HepG2 (cell line): Measurements from ENCODE around the gene EDC3. TPM values are rescaled to one million over a fixed set of nuclear protein-coding genes. Genes with fewer than 3 reads are reported as not detected.

Source experiments
- FOSL1 ChIP-seq: sonication (generic); formaldehyde crosslinking; IDR thresholded peaks from 2 replicates; pipeline ENCODE4 v1.9.0; 2021; ENCODE audit warnings: missing genetic modification reagents, borderline replicate concordance
- MIXL1 ChIP-seq: IDR thresholded peaks from 2 replicates; pipeline ENCODE4 v1.6.1; 2016
- STAG1 ChIP-seq: sonication (generic); formaldehyde crosslinking; IDR thresholded peaks from 2 replicates; pipeline ENCODE4 v1.4.0; 2020; ENCODE audit warnings: missing genetic modification reagents
- TOPORS ChIP-seq: sonication (generic); formaldehyde crosslinking; IDR thresholded peaks from 2 replicates; pipeline ENCODE4 v1.8.0; 2023; ENCODE audit warnings: mild to moderate bottlenecking, missing genetic modification reagents
- ZNF232 ChIP-seq: sonication (generic); formaldehyde crosslinking; IDR thresholded peaks from 2 replicates; pipeline ENCODE4 v1.4.0; 2020; ENCODE audit warnings: missing genetic modification reagents, borderline replicate concordance
- ZSCAN21 ChIP-seq: sonication (generic); formaldehyde crosslinking; IDR thresholded peaks from 2 replicates; pipeline ENCODE4 v1.8.0; 2022; ENCODE audit warnings: mild to moderate bottlenecking, missing genetic modification reagents, moderate library complexity, borderline replicate concordance
- polyA plus RNA-seq, 8 experiments: library from polyadenylated mRNA; depleted of rRNA in 3 of 8; stranded (reverse) in 7 of 8; unstranded in 1 of 8; fragments of >200 nt; fragmentation: Illumina TruSeq in 4 of 8; extraction: Trizol in 4 of 8; gene quantifications; 2 replicates each; pipeline versions ENCODE4 v1.2.1 to v1.2.3, GENCODE V29; 2011 to 2016; ENCODE audit warnings: low read depth in 4 of 8, missing spikeins in 1 of 8, mixed read lengths in 1 of 8; ENCODE audit not compliant: insufficient read depth in 1 of 8
- total RNA-seq, 5 experiments: library from RNA; depleted of rRNA; stranded (reverse); fragments of >200 nt; fragmentation: Illumina TruSeq; extraction: Trizol; gene quantifications; 2 replicates each; pipeline ENCODE4 v1.2.3, GENCODE V29; 2016; ENCODE audit warnings: low read depth in 1 of 5
- TF ChIP-seq, protein P1 (sequence below): sonication (generic); formaldehyde crosslinking; IDR thresholded peaks from 2 replicates; pipeline ENCODE4 v1.4.0; 2020; ENCODE audit warnings: mild to moderate bottlenecking, missing genetic modification reagents
- TF ChIP-seq, protein P2 (sequence below): sonication (generic); formaldehyde crosslinking; conservative IDR thresholded peaks from 2 replicates; pipeline ENCODE4 v1.4.0; 2020; ENCODE audit warnings: mild to moderate bottlenecking, missing genetic modification reagents, moderate library complexity
- TF ChIP-seq, protein P3 (sequence below): fragments of 450-650 bp; IDR thresholded peaks from 2 replicates; pipeline ENCODE4 v1.6.1; 2017
- TF ChIP-seq, protein P4 (sequence below): sonication (generic); formaldehyde crosslinking; IDR thresholded peaks from 2 replicates; pipeline ENCODE4 v1.8.0; 2022; ENCODE audit warnings: mild to moderate bottlenecking, missing genetic modification reagents, borderline replicate concordance
- TF ChIP-seq, protein P5 (sequence below): sonication (generic); formaldehyde crosslinking; conservative IDR thresholded peaks from 2 replicates; pipeline ENCODE4 v1.4.0; 2020; ENCODE audit warnings: missing genetic modification reagents

Gene EDC3
- total and polyA plus RNA-seq, 2 of the 13 experiments (the other 11 are each of a cell fraction or from before 2014, with no cell fraction given): 17.4 to 32.0 TPM

DNA sequence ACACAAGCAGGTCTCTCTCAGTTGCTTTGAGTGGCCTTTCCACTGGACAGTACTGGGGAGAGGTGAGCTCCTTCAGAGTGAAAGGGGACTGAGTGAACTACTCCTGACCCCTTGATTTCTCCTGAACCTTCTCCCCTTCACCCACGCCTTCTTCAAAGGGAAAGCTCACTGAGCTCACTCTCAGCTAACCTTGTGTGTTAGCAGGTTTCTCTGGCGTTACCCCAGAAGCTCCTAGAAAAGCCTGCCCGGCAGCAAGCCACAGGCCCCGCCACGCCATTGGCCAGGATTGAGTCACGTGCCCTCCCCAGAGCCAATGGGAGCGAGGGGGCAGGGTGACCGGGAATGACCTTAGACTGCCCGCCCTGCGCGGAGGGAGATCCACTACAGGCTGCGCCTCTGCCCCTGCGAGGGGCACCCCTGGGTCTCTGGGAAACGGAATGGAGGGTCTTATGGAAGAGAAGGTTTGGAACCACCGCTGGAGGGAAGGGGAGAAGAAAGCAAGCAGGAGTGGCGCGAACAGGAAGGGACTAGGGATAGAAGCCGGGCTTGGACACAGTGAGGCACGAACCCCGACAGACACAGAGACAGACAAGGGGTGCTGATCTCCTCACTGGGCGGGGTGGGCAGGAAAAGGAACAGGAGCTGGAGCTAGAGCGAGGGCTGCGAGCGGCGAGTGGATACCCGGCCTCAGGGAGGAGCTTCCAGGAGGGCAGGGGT lies 97.5 kb downstream of the EDC3 start (continued):
- TF ChIP-seq, protein P1, sequence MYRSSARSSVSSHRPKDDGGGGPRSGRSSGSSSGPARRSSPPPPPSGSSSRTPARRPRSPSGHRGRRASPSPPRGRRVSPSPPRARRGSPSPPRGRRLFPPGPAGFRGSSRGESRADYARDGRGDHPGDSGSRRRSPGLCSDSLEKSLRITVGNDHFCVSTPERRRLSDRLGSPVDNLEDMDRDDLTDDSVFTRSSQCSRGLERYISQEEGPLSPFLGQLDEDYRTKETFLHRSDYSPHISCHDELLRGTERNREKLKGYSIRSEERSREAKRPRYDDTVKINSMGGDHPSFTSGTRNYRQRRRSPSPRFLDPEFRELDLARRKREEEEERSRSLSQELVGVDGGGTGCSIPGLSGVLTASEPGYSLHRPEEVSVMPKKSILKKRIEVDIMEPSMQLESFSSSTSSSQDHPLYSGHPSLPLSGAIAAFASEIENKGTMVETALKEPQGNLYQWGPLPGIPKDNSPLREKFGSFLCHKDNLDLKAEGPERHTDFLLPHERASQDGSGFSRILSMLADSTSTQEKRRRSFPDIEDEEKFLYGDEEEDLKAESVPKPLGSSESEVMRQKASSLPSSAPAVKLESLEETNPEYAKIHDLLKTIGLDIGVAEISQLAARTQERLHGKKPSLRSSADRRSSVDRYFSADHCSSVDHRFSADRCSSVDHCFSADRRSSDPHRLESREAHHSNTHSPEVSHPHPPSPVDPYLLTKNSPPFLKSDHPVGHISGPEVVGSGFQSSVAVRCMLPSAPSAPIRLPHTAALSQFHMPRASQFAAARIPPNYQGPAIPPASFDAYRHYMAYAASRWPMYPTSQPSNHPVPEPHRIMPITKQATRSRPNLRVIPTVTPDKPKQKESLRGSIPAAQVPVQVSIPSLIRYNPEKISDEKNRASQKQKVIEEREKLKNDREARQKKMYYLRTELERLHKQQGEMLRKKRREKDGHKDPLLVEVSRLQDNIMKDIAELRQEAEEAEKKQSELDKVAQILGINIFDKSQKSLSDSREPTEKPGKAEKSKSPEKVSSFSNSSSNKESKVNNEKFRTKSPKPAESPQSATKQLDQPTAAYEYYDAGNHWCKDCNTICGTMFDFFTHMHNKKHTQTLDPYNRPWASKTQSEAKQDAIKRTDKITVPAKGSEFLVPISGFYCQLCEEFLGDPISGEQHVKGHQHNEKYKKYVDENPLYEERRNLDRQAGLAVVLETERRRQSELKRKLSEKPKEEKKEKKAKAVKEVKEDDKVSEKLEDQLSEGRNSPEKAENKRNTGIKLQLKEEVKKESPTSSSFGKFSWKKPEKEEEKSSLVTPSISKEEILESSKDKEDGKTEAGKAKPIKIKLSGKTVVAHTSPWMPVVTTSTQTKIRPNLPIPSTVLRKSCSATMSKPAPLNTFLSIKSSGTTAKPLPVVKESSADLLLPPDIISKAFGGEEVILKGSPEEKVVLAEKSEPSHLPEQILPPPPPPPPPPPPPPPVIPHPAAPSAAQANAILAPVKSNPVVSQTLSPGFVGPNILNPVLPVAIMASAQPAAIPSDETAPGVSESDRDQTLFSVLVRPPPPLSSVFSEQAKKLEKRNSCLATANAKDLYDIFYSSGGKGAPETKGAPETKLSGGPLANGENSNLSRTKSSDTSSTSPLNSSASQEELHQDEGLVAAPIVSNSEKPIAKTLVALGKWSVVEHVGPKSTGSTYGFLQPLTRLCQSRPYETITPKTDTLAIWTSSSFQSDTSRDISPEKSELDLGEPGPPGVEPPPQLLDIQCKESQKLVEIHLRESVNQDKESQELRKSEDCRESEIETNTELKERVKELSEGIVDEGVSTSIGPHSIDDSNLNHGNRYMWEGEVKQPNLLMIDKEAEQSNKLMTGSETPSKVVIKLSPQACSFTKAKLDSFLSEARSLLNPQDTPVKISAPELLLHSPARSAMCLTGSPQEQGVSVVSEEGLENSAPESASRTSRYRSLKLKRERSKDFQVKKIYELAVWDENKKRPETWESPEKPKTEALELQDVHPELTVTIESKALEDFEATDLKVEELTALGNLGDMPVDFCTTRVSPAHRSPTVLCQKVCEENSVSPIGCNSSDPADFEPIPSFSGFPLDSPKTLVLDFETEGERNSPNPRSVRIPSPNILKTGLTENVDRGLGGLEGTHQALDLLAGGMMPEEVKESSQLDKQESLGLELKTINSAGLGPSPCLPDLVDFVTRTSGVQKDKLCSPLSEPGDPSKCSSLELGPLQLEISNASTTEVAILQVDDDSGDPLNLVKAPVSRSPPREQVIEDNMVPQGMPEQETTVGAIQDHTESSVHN: 0 out of 2 replicates have a peak, but pooled peaks have one; percentile 25
- TF ChIP-seq STAG1 (CRISPR knock-in tag): no peak
- TF ChIP-seq TOPORS: no peak
- no peak for TF ChIP-seq ZSCAN21 (CRISPR knock-in tag)
- no peak for TF ChIP-seq FOSL1 (CRISPR knock-in tag)
- TF ChIP-seq, protein P2, sequence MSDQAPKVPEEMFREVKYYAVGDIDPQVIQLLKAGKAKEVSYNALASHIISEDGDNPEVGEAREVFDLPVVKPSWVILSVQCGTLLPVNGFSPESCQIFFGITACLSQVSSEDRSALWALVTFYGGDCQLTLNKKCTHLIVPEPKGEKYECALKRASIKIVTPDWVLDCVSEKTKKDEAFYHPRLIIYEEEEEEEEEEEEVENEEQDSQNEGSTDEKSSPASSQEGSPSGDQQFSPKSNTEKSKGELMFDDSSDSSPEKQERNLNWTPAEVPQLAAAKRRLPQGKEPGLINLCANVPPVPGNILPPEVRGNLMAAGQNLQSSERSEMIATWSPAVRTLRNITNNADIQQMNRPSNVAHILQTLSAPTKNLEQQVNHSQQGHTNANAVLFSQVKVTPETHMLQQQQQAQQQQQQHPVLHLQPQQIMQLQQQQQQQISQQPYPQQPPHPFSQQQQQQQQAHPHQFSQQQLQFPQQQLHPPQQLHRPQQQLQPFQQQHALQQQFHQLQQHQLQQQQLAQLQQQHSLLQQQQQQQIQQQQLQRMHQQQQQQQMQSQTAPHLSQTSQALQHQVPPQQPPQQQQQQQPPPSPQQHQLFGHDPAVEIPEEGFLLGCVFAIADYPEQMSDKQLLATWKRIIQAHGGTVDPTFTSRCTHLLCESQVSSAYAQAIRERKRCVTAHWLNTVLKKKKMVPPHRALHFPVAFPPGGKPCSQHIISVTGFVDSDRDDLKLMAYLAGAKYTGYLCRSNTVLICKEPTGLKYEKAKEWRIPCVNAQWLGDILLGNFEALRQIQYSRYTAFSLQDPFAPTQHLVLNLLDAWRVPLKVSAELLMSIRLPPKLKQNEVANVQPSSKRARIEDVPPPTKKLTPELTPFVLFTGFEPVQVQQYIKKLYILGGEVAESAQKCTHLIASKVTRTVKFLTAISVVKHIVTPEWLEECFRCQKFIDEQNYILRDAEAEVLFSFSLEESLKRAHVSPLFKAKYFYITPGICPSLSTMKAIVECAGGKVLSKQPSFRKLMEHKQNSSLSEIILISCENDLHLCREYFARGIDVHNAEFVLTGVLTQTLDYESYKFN (CRISPR knock-in tag): peak; percentile 59
- TF ChIP-seq, protein P3, sequence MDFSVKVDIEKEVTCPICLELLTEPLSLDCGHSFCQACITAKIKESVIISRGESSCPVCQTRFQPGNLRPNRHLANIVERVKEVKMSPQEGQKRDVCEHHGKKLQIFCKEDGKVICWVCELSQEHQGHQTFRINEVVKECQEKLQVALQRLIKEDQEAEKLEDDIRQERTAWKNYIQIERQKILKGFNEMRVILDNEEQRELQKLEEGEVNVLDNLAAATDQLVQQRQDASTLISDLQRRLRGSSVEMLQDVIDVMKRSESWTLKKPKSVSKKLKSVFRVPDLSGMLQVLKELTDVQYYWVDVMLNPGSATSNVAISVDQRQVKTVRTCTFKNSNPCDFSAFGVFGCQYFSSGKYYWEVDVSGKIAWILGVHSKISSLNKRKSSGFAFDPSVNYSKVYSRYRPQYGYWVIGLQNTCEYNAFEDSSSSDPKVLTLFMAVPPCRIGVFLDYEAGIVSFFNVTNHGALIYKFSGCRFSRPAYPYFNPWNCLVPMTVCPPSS: no peak
- no peak for TF ChIP-seq ZNF232 (CRISPR knock-in tag)
- TF ChIP-seq, protein P4, sequence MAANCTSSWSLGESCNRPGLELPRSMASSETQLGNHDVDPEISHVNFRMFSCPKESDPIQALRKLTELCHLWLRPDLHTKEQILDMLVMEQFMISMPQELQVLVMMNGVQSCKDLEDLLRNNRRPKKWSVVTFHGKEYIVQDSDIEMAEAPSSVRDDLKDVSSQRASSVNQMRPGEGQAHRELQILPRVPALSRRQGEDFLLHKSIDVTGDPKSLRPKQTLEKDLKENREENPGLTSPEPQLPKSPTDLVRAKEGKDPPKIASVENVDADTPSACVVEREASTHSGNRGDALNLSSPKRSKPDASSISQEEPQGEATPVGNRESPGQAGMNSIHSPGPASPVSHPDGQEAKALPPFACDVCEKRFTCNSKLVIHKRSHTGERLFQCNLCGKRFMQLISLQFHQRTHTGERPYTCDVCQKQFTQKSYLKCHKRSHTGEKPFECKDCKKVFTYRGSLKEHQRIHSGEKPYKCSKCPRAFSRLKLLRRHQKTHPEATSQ (CRISPR knock-in tag): no peak
- TF ChIP-seq, protein P5, sequence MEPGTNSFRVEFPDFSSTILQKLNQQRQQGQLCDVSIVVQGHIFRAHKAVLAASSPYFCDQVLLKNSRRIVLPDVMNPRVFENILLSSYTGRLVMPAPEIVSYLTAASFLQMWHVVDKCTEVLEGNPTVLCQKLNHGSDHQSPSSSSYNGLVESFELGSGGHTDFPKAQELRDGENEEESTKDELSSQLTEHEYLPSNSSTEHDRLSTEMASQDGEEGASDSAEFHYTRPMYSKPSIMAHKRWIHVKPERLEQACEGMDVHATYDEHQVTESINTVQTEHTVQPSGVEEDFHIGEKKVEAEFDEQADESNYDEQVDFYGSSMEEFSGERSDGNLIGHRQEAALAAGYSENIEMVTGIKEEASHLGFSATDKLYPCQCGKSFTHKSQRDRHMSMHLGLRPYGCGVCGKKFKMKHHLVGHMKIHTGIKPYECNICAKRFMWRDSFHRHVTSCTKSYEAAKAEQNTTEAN: no peak
- TF ChIP-seq MIXL1: peak; percentile 77
